GM21717 (cell line): ENCODE data around the gene PTPRR.
"Not testable (repeated sequence)": the region's sequence is repeated elsewhere in the genome, so short reads cannot be mapped to it uniquely, and the experiment has no call there.

Source experiments
- ATAC-seq: cut with Tn5 transposase; IDR thresholded peaks from one replicate; pipeline ENCODE4 v1.9.1; 2021; ENCODE audit warnings: mild to moderate bottlenecking, moderate library complexity; ENCODE audit not compliant: unreplicated experiment

Gene PTPRR

GRCh38 chr12:70842136-70842535, 78.4 kb downstream of the PTPRR start:
- ATAC-seq = no peak

GRCh38 chr12:70840656-70841350, 79.7 kb downstream of the PTPRR start:
- no peak for ATAC-seq

GRCh38 chr12:70839544-70839943, 81.0 kb downstream of the PTPRR start:
- ATAC-seq = no peak

GRCh38 chr12:70838127-70838526, 82.4 kb downstream of the PTPRR start:
- no peak for ATAC-seq

GRCh38 chr12:70837026-70837425, 83.5 kb downstream of the PTPRR start:
- no peak for ATAC-seq

GRCh38 chr12:70835948-70836347, 84.6 kb downstream of the PTPRR start:
- no peak for ATAC-seq

GRCh38 chr12:70831543-70831942, 89.0 kb downstream of the PTPRR start:
- no peak for ATAC-seq

- ATAC-seq = no peak
Measured at GRCh38 chr12:70830221-70831061, 90.1 kb downstream of the PTPRR start.

- no peak for ATAC-seq
Measured at GRCh38 chr12:70829070-70829469, 91.5 kb downstream of the PTPRR start.

- ATAC-seq = no peak
Measured at GRCh38 chr12:70828351-70828750, 92.2 kb downstream of the PTPRR start.

GRCh38 chr12:70826156-70826555, 94.4 kb downstream of the PTPRR start:
- no peak for ATAC-seq

GRCh38 chr12:70824511-70824910, 96.0 kb downstream of the PTPRR start:
- ATAC-seq = no peak

GRCh38 chr12:70823182-70823976, 97.2 kb downstream of the PTPRR start:
- no peak for ATAC-seq

GRCh38 chr12:70822412-70822811, 98.1 kb downstream of the PTPRR start:
- ATAC-seq = no peak

- no peak for ATAC-seq
Measured at GRCh38 chr12:70815971-70816391, 104.6 kb downstream of the PTPRR start.

- ATAC-seq = no peak
Measured at GRCh38 chr12:70815056-70815455, 105.5 kb downstream of the PTPRR start.

GRCh38 chr12:70813559-70813958, 107.0 kb downstream of the PTPRR start:
- ATAC-seq = no peak

- ATAC-seq = no peak
Measured at GRCh38 chr12:70812136-70812535, 108.4 kb downstream of the PTPRR start.

GRCh38 chr12:70809887-70810286, 110.7 kb downstream of the PTPRR start:
- ATAC-seq = no peak

GRCh38 chr12:70807993-70808392, 112.5 kb downstream of the PTPRR start:
- ATAC-seq = not testable (repeated sequence)

GRCh38 chr12:70806827-70807226, 113.7 kb downstream of the PTPRR start:
- no peak for ATAC-seq
